Uterus (tissue), 4 donors: ENCODE data around the gene ZNF627. TPM values are rescaled to one million over a fixed set of nuclear protein-coding genes. Genes with fewer than 3 reads are reported as not detected.
"Not testable (repeated sequence)": the region's sequence is repeated elsewhere in the genome, so short reads cannot be mapped to it uniquely, and the experiment has no call there.

Experiments
- DNase-seq, 2 donors: peaks; one replicate each; pipeline ENCODE4 v3.0.0-alpha.2; 2019 to 2020
- H3K27ac ChIP-seq, 2 donors: fragments of 200-600 bp; sonication (generic); 1 replicate in 1 of 2; 2 replicates in 1 of 2; pipeline ENCODE4 v1.5.1; 2016 to 2018
- H3K27me3 ChIP-seq, 2 donors: fragments of 200-600 bp; sonication (generic); one replicate each; pipeline ENCODE4 v1.5.1; 2018 to 2019; ENCODE audit warnings: control low read depth in 1 of 2
- H3K36me3 ChIP-seq, 2 donors: fragments of 200-600 bp; sonication (generic); one replicate each; pipeline ENCODE4 v1.5.1; 2019; ENCODE audit warnings: control low read depth in 1 of 2
- H3K4me1 ChIP-seq, 2 donors: fragments of 200-600 bp; sonication (generic); one replicate each; pipeline ENCODE4 v1.5.1; 2018 to 2019; ENCODE audit warnings: control low read depth in 1 of 2
- H3K4me3 ChIP-seq, 2 donors: fragments of 200-600 bp; sonication (generic); 1 replicate in 1 of 2; 2 replicates in 1 of 2; pipeline ENCODE4 v1.5.1; 2018 to 2019; ENCODE audit warnings: mild to moderate bottlenecking in 1 of 2
- H3K9me3 ChIP-seq, 2 donors: fragments of 200-600 bp; sonication (generic); one replicate each; pipeline ENCODE4 v1.5.1; 2019; ENCODE audit warnings: control low read depth in 1 of 2
- CTCF ChIP-seq, 4 experiments: fragments of 200-600 bp in 2 of 4; fragments of 450-650 bp in 2 of 4; sonication (generic) in 2 of 4; IDR thresholded peaks; one replicate each; pipeline ENCODE4 v1.5.1; 2016 to 2019; ENCODE audit warnings: antibody characterized with exemption in 4 of 4, mild to moderate bottlenecking in 2 of 4, moderate library complexity in 1 of 4
- POLR2A ChIP-seq, 2 donors: fragments of 450-650 bp; IDR thresholded peaks; one replicate each; pipeline ENCODE4 v1.6.1; 2016; ENCODE audit warnings: antibody characterized with exemption in 2 of 2, mild to moderate bottlenecking in 1 of 2, moderate library complexity in 1 of 2
- intact Hi-C: fragments of 100-400 bp; cut with DNase I; formaldehyde crosslinking; loops from one replicate; pipeline ENCODE4 v1.15.1; 2023; ENCODE audit warnings: low total_unique reads
- total RNA-seq, 4 donors: library from RNA; depleted of rRNA in 3 of 4; stranded (reverse); fragments of >200 nt in 3 of 4; gene quantifications; one replicate each; pipeline versions ENCODE4 v1.1.0 to v1.2.4, GENCODE V29; 2014 to 2023
- donor health status: DM: yes; HTN: yes; CAD: no.

Gene ZNF627
- total RNA-seq, 4 donors from 2014 or later, result 20.6 to 70.6 (median 36.0) TPM

- TF ChIP-seq POLR2A (IDR thresholded peaks at IDR 0.05) (no peak), CTCF (IDR thresholded peaks at IDR 0.05) (no peak)
- intact Hi-C loops, result no loop called here
- Histone ChIP-seq H3K4me1 (no peaks in the 10 kb centered on the region), H3K4me3 (no peak overlapping the region), H3K27me3 (no peaks in the 10 kb centered on the region), H3K9me3 (no peaks in the 10 kb centered on the region), H3K27ac (no peak overlapping the region), H3K36me3 (no peaks in the 10 kb centered on the region)
- no peak for DNase-seq
Observed at GRCh38 chr19:11566164-11566563, 31.1 kb upstream of the ZNF627 start.

GRCh38 chr19:11570039-11570462, 27.2 kb upstream of the ZNF627 start:
- no peak overlapping the region for H3K27ac ChIP-seq
- TF ChIP-seq CTCF (IDR thresholded peaks at IDR 0.05) (no peak), POLR2A (IDR thresholded peaks at IDR 0.05) (no peak)
- no peak for DNase-seq
- no peaks in the 10 kb centered on the region for H3K36me3 ChIP-seq
- intact Hi-C loops, result no loop called here
- no peak overlapping the region for H3K4me3 ChIP-seq
- H3K27me3 ChIP-seq, result no peaks in the 10 kb centered on the region
- no peaks in the 10 kb centered on the region for H3K9me3 ChIP-seq
- H3K4me1 ChIP-seq, result no peaks in the 10 kb centered on the region

- H3K4me1 ChIP-seq, H3K4me3 ChIP-seq, DNase-seq, H3K27ac ChIP-seq, H3K36me3 ChIP-seq, H3K9me3 ChIP-seq, H3K27me3 ChIP-seq, intact Hi-C loops: not testable (repeated sequence)
Observed at GRCh38 chr19:11573354-11573753, 23.9 kb upstream of the ZNF627 start.

- DNase-seq, intact Hi-C loops, H3K36me3 ChIP-seq, H3K4me1 ChIP-seq, H3K27ac ChIP-seq, H3K27me3 ChIP-seq, H3K9me3 ChIP-seq, H3K4me3 ChIP-seq: not testable (repeated sequence)
Observed at GRCh38 chr19:11573763-11574162, 23.5 kb upstream of the ZNF627 start.

- no peak overlapping the region for H3K27ac ChIP-seq
- no peaks in the 10 kb centered on the region for H3K4me1 ChIP-seq
- no peaks in the 10 kb centered on the region for H3K27me3 ChIP-seq
- no peak overlapping the region for H3K4me3 ChIP-seq
- H3K36me3 ChIP-seq, result no peaks in the 10 kb centered on the region
- no peaks in the 10 kb centered on the region for H3K9me3 ChIP-seq
- no peak for DNase-seq
- TF ChIP-seq POLR2A (IDR thresholded peaks at IDR 0.05) (no peak), CTCF (IDR thresholded peaks at IDR 0.05) (no peak)
- intact Hi-C loops, result no loop called here
Observed at GRCh38 chr19:11574689-11575088, 22.6 kb upstream of the ZNF627 start.

- intact Hi-C loops, result no loop called here
Observed at GRCh38 chr19:11576227-11576626, 21.1 kb upstream of the ZNF627 start.

More at GRCh38 chr19:11576227-11576626, 21.1 kb upstream of the ZNF627 start:
- H3K27me3 ChIP-seq, result no peaks in the 10 kb centered on the region
- no peak overlapping the region for H3K4me3 ChIP-seq
- DNase-seq, result no peak
- H3K9me3 ChIP-seq, result no peaks in the 10 kb centered on the region
- no peaks in the 10 kb centered on the region for H3K4me1 ChIP-seq
- TF ChIP-seq POLR2A (IDR thresholded peaks at IDR 0.05), result no peak
- no peak overlapping the region for H3K27ac ChIP-seq
- no peaks in the 10 kb centered on the region for H3K36me3 ChIP-seq
